Lung (tissue), 16 donors: ENCODE data around the gene ECD. TPM values are rescaled to one million over a fixed set of nuclear protein-coding genes. Genes with fewer than 3 reads are reported as not detected.

ENCODE experiments used
- ATAC-seq: fragments of 200-7000 bp; cut with Tn5 transposase; one replicate; pipeline ENCODE4 v1.9.1; 2020; ENCODE audit warnings: moderate number of reproducible peaks; ENCODE audit not compliant: insufficient read depth, low FRiP score
- DNase-seq, 3 donors: peaks; one replicate each; pipeline ENCODE4 v3.0.0-alpha.2; 2013 to 2017
- H3K27ac ChIP-seq, 2 donors: one replicate each; pipeline ENCODE4 v1.5.1; 2013; ENCODE audit warnings: mild to moderate bottlenecking in 2 of 2, moderate library complexity in 2 of 2, control low read depth in 1 of 2, inconsistent platforms in 1 of 2, low read depth in 1 of 2, low read length in 1 of 2
- H3K27me3 ChIP-seq, 3 donors: one replicate each; pipeline ENCODE4 v1.5.1; 2013; ENCODE audit warnings: low read length in 2 of 3; ENCODE audit not compliant: control insufficient read depth in 3 of 3, insufficient read depth in 3 of 3
- H3K36me3 ChIP-seq, 4 donors: one replicate each; pipeline ENCODE4 v1.5.1; 2013; ENCODE audit warnings: low read length in 4 of 4, mild to moderate bottlenecking in 1 of 4, moderate library complexity in 1 of 4; ENCODE audit not compliant: control insufficient read depth in 4 of 4, insufficient read depth in 4 of 4
- H3K4me1 ChIP-seq, 5 donors: one replicate each; pipeline ENCODE4 v1.5.1; 2013; ENCODE audit warnings: low read length in 5 of 5, mild to moderate bottlenecking in 2 of 5, moderate library complexity in 1 of 5; ENCODE audit not compliant: control insufficient read depth in 5 of 5, insufficient read depth in 5 of 5
- H3K4me3 ChIP-seq: one replicate; pipeline ENCODE4 v1.5.1; 2013; ENCODE audit warnings: mild to moderate bottlenecking, control low read depth, moderate library complexity
- H3K9ac ChIP-seq, 2 donors: one replicate each; pipeline ENCODE4 v1.5.1; 2013; ENCODE audit warnings: low read length in 2 of 2, control low read depth in 1 of 2; ENCODE audit not compliant: insufficient read depth in 1 of 2
- H3K9me3 ChIP-seq, 4 donors: one replicate each; pipeline ENCODE4 v1.5.1; 2013; ENCODE audit warnings: low read length in 3 of 4, mild to moderate bottlenecking in 1 of 4, moderate library complexity in 1 of 4; ENCODE audit not compliant: control insufficient read depth in 4 of 4, insufficient read depth in 3 of 4
- CTCF ChIP-seq: IDR thresholded peaks from 2 replicates; pipeline ENCODE4 v1.5.1; 2012; ENCODE audit warnings: mild to moderate bottlenecking; ENCODE audit errors: control extremely low read depth, extremely low read depth
- WGBS, 2 donors: extraction: QIAGEN DNeasy Blood & Tissue Kit; methylation state at CpG; one replicate each; pipeline ENCODE4 v1.1.7; 2013; 5-methylcytosine and 5-hydroxymethylcytosine counted together
- long read RNA-seq, 5 donors: transcript quantifications; one replicate each; lab custom pipeline, GENCODE V29; 2026
- polyA plus RNA-seq, 2 donors: library from polyadenylated mRNA; stranded (reverse); fragments of 200-250 nt; gene quantifications; one replicate each; pipeline ENCODE4 v1.2.1, GENCODE V29; 2013
- total RNA-seq, 2 donors: library from RNA; depleted of rRNA in 1 of 2; stranded (reverse); fragments of >200 nt in 1 of 2; gene quantifications; one replicate each; pipeline ENCODE4 v1.2.1, GENCODE V29; 2014 to 2021
- donor health status: control.
- donor health status: control.
- donor health status: Bipolar disorder and iron deficiency.
- donor health status: healthy.
- donor health status: DM: yes; HTN: yes; CAD: no.

Gene ECD
- total RNA-seq: 10 to 100 TPM; 19.2 to 29.5 TPM
- 10 to 100 TPM; 11.2 to 12.4 TPM for polyA plus RNA-seq
- long read RNA-seq, donor 1, transcript ECD-201 (14 exons, 3,069 nt): major isoform, 12 of 12 reads
- long read RNA-seq, donor 1, partial matches to known transcripts: 0 of 12 reads
- long read RNA-seq, donor 1, other reads (novel, unspliced or antisense): 0 of 12 reads
- long read RNA-seq, donor 2, partial matches to known transcripts: 6 of 8 reads
- long read RNA-seq, donor 2, other reads (novel, unspliced or antisense): 0 of 8 reads
- long read RNA-seq, donor 3, partial matches to known transcripts: 0 of 2 reads
- long read RNA-seq, donor 3, other reads (novel, unspliced or antisense): 0 of 2 reads
- long read RNA-seq, donor 4, partial matches to known transcripts: 6 of 7 reads
- long read RNA-seq, donor 4, other reads (novel, unspliced or antisense): 0 of 7 reads
- long read RNA-seq, donor 5, transcript ECD-201 (14 exons, 3,069 nt): major isoform, 11 of 18 reads
- long read RNA-seq, donor 5, partial matches to known transcripts: 7 of 18 reads
- long read RNA-seq, donor 5, other reads (novel, unspliced or antisense): 0 of 18 reads

DNA sequence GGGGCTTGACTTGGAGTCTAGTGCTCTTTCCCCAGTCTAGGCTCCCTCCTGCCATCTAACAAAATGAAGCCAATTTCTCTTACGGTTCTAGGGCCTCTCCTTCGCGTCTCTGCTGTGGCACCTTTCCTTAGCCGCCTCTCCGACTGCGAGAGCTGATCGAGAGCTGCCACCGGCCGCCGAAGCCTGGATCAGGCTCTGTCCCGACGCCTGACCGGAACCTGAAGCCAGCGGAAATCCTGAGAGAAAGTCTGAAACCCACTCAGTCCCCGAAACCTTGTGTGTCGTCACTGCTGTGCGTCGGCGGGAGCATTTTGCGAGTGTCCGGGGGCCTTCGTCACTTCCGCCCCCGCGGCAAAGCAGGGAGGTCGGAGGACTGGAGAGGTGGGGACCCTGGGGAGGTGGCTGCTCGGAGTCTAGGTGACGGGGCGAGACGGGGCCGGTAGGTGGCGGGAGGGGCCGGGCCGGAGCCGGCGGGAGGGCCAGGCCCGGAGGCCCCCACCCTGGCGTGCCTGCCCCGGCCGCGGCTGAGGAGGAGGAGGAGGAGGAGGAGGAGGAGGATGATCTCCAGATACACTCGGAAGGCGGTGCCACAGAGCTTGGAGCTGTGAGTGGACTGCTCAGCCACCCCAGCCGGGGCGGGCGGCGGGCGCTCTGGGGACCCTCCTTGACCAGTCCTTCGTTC is at the start of gene ECD, which contains the start of gene FAM149B1:
Gene ECD, minus strand, starts transcription at position 226 of the 682 bp plus-strand sequence. CDS start 4,071 bp downstream, outside the sequence.
Gene FAM149B1, plus strand, starts transcription at position 337 of the 682 bp plus-strand sequence. Its CDS starts 221 bp downstream, at position 558.
- peak; percentile 97 to 98 (median 98) for DNase-seq
- Histone ChIP-seq H3K4me3 (peak within 1 kb of the TSS; percentile 90), H3K27ac (peak within 1 kb of the TSS; percentile 93 to 99), H3K36me3 (peaks cover 0 to 13% (median 2%) of the 10 kb centered on the region in 4 donors), H3K9me3 (no peaks in the 10 kb centered on the region), H3K9ac (peak within 1 kb of the TSS; percentile 97 to 98), H3K4me1 (peaks cover 0 to 13% (median 6%) of the 10 kb centered on the region in 5 donors), H3K27me3 (no peaks in the 10 kb centered on the region)
- no peak for TF ChIP-seq CTCF
- WGBS, 2 donors: 0 to 1% methylated on average over 45 to 49 of the region's 49 CpGs
- ATAC-seq: peak; percentile 93

DNA sequence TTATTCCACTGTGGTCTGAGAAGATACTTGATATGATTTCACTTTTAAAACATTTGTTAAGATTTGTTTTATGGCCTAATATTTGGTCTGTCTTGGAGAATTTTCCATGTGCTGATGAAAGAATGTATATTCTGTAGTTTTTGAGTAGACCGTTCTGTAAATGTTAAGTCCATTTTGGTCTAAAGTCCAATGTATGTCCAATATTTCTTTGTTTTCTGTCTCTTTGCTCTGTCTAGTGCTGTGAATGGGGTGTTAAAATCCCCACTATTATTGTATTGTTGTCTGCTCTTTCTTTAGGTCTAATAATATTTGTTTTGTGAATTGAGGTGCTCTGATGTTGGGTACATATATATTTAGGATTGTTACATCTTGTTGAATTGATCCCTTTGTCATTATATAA is 47.9 kb upstream of the ECD start:
- H3K4me3 ChIP-seq: no peak overlapping the region
- no peak for TF ChIP-seq CTCF
- DNase-seq (no peak), ATAC-seq (no peak)
- H3K27me3 ChIP-seq: no peaks in the 10 kb centered on the region
- H3K4me1 ChIP-seq: no peaks in the 10 kb centered on the region
- 95 to 100% methylated on average over 1 of the region's 1 CpG for WGBS, 2 donors
- peaks cover 0 to 3% (median 0%) of the 10 kb centered on the region in 4 donors for H3K9me3 ChIP-seq
- H3K36me3 ChIP-seq: peaks cover 8 to 26% (median 15%) of the 10 kb centered on the region in 4 donors
- H3K27ac ChIP-seq: no peak overlapping the region
- no peak overlapping the region for H3K9ac ChIP-seq

DNA sequence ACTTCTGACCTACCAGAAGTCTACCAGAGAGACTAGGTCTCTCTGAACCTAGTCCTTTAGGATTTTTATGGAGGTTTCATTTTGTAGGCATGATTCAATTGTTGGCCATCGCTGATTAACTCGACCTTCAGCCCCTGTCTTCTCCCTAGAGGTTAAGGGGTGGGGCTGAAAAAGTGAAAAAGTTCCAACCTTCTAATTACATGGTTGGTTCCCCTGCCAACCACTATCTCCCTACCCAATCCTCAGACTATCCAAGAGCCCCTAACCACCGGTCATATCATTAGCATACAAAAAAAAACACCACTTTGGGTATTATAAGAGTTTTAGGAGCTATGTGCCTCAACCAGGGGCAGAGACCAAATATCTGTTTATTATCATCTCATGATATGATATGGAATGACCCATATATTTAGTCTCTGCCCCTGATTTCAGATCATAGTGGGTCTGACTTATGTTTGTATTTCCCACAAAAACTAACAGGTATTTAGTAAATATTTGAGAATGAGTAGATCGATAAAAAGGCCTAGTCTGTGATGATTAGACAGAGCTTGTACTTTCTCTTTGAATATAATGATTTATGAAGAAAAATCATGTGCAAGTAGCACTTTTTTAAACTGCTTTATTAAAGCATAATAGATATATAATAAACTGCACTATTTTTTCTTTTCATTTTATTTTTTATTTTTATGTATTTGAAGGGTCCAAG is 43.5 kb upstream of the ECD start:
- H3K9me3 ChIP-seq: no peaks in the 10 kb centered on the region
- TF ChIP-seq CTCF: no peak
- no peak for ATAC-seq
- H3K27ac ChIP-seq: no peak overlapping the region
- no peak overlapping the region for H3K4me3 ChIP-seq
- WGBS, 2 donors: 89 to 94% methylated on average over 4 of the region's 4 CpGs
- peaks cover 0 to 8% (median 3%) of the 10 kb centered on the region in 4 donors for H3K36me3 ChIP-seq
- no peaks in the 10 kb centered on the region for H3K27me3 ChIP-seq
- no peak for DNase-seq
- H3K9ac ChIP-seq: no peak overlapping the region
- no peaks in the 10 kb centered on the region for H3K4me1 ChIP-seq
